ENCODE results near the gene UBR1.
"Not testable (repeated sequence)": the region's sequence is repeated elsewhere in the genome, so short reads cannot be mapped to it uniquely, and the experiment has no call there.

UBR1 gene

DNA sequence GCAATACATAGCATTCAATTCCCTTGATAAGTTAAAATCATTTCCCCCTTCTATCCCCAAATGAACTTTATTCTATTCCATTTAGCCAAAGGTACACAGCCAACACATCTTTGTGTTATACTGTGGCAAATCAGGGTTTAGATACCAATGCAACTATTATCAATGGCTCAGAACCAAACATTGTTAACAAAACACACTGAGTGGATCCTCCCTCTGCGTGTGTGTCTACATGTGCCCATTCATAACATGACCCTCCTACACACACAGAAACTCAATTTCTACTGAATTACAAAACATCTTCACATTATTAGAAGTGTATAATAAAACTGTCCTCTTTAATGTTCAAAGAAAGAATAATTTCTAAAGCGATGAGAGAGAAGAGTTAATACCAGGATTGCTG, 186.5 kb downstream of the UBR1 start:
- no peak for DNase-seq (ENCODE audit: extremely low read depth in 1 of 2, low read depth in 1 of 2)

GRCh38 chr15:42918047-42918446, 187.8 kb downstream of the UBR1 start:
- DNase-seq (ENCODE audit: extremely low read depth in 1 of 2, low read depth in 1 of 2) = no peak

- DNase-seq (ENCODE audit: extremely low read depth in 1 of 2, low read depth in 1 of 2) = no peak
These were observed 190.1 kb downstream of the UBR1 start for GRCh38 chr15:42915654-42916315.

- DNase-seq (ENCODE audit: extremely low read depth in 1 of 2, low read depth in 1 of 2) = no peak
These were observed 190.9 kb downstream of the UBR1 start for GRCh38 chr15:42914728-42915497.

DNA sequence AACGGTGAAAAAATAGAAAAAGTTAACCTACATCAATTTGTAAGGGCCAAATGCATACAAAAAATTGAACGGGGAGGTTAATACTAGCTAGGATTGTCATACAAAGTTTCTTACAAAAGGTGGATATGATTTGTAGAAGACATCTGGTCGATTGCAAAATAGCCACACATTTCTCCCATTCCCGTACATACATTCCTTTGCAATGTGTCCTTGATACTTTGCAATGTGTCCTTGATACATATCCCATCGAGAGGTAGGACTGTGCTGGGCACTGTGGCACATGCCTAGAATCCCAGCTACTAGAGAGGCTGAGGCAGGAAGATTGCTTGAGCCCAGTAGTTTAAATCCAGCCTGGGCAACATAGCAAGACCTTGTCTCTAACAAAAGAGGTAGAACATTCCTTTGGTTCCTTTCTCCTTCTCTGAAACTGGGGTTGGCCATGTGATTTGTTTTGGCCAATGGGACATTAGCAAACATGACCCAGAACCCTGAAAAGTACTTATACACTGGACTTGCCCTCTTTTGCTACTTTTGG, 194.7 kb downstream of the UBR1 start:
- DNase-seq (ENCODE audit: extremely low read depth in 1 of 2, low read depth in 1 of 2) = no peak

DNA sequence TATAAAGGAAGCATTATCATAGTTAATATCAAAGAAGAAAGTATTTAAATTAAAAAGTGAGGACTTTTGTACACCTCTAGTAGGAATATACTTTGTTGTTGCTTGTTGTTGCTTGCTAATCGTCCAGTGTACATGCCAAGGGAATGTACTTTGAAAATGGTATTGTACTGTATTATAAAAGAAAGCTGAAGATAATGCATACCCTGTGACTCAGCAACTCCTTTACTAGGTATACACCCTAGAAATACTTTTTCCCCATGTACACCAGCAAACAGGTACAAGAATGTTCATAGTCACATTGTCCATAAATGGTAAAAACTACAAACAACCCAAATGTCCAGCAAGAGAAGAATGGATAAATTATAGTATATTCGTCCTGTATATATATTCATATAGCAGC, 197.3 kb downstream of the UBR1 start:
- no peak for DNase-seq (ENCODE audit: extremely low read depth in 1 of 2, low read depth in 1 of 2)

GRCh38 chr15:42903388-42904324, 202.2 kb downstream of the UBR1 start:
- DNase-seq (ENCODE audit: extremely low read depth in 1 of 2, low read depth in 1 of 2) = no peak

GRCh38 chr15:42893911-42894310, 211.9 kb downstream of the UBR1 start:
- DNase-seq (ENCODE audit: extremely low read depth in 1 of 2, low read depth in 1 of 2) = not testable (repeated sequence)

Data from stimulated activated CD8-positive, alpha-beta memory T cell treated with anti-CD3 and anti-CD28 coated beads, Interleukin-7, amount 100 ng/mL, for 48 hours (primary cell).